K562 (cell line): ENCODE measurements around the gene UBXN11. TPM values are rescaled to one million over a fixed set of nuclear protein-coding genes. Genes with fewer than 3 reads are reported as not detected.
A peak's percentile ranks its signal among the peaks of the same experiment; 100 is the strongest.

ENCODE experiments used
- ATAC-seq: fragments of 200-7000 bp; cut with Tn5 transposase; 3 replicates; pipeline ENCODE4 v1.9.1; 2020; ENCODE audit warnings: moderate library complexity
- BruUV-seq: library from RNA; stranded (reverse); fragments of 400-500 nt; replicated peaks from 2 replicates; lab custom pipeline; 2021; lab: Mats Ljungman, UMichigan
- CTCF ChIA-PET: fragments of 300-600 bp; formaldehyde crosslinking; extraction: SDS; loops from one replicate; lab custom pipeline; 2021; ENCODE audit warnings: low intra/inter-chr PET ratio; lab: Yijun Ruan, JAX
- POLR2A ChIA-PET: fragments of 300-600, 350-650 bp; sonication (Branson Sonifier 250); formaldehyde crosslinking; extraction: SDS; loops from one replicate; lab custom pipeline; 2021; ENCODE audit warnings: antibody characterized with exemption, inconsistent platforms; lab: Yijun Ruan, JAX
- DNase-seq, 4 experiments: peaks; one replicate each; pipeline versions ENCODE4 v3.0.0 to v3.0.0-alpha.2; 2011 to 2018; ENCODE audit warnings: low spot score in 3 of 4, mixed read lengths in 3 of 4; ENCODE audit errors: extremely low read depth in 1 of 4
- FAIRE-seq: peaks from 2 replicates; lab custom pipeline; 2011; peaks lifted over from hg19 to GRCh38; lab: Jason Lieb, UNC
- H2AFZ ChIP-seq: 2 replicates; pipeline ENCODE4 v1.6.0; 2011; ENCODE audit warnings: low read depth, low read length, control low read depth, inconsistent platforms
- H3K27ac ChIP-seq: fragments of 200-600 bp; 3 replicates; pipeline ENCODE4 v1.8.0; 2011; ENCODE audit warnings: low read depth, mild to moderate bottlenecking, control low read depth, inconsistent platforms, low read length, moderate library complexity, mixed read lengths; ENCODE audit errors: extremely low read depth
- H3K27me3 ChIP-seq, 2 experiments: fragments of 300-600 bp in 1 of 2; 2 replicates in 1 of 2; 3 replicates in 1 of 2; pipeline versions ENCODE4 v1.6.0 to v1.8.0; 2011; ENCODE audit warnings: inconsistent platforms in 2 of 2, low read length in 2 of 2, mild to moderate bottlenecking in 1 of 2, mixed read lengths in 1 of 2, moderate library complexity in 1 of 2; ENCODE audit not compliant: control insufficient read depth in 2 of 2, insufficient read depth in 2 of 2
- H3K36me3 ChIP-seq: fragments of 300-600 bp; 3 replicates; pipeline ENCODE4 v1.8.0; 2011; ENCODE audit warnings: mild to moderate bottlenecking, low read length, inconsistent platforms; ENCODE audit not compliant: control insufficient read depth, insufficient read depth
- H3K4me1 ChIP-seq, 2 experiments: fragments of 200-600 bp in 1 of 2; replicated peaks in 1 of 2; 2 replicates in 1 of 2; 3 replicates in 1 of 2; pipeline versions ENCODE4 v1.5.1 to v1.8.0; 2011; ENCODE audit warnings: inconsistent platforms in 2 of 2, low read length in 2 of 2, mild to moderate bottlenecking in 1 of 2, mixed read lengths in 1 of 2, moderate library complexity in 1 of 2; ENCODE audit not compliant: control insufficient read depth in 2 of 2, insufficient read depth in 2 of 2
- H3K4me2 ChIP-seq: 2 replicates; pipeline ENCODE4 v1.6.1; 2011; ENCODE audit warnings: low read length, control low read depth, inconsistent platforms, mixed read lengths; ENCODE audit not compliant: insufficient read depth
- H3K4me3 ChIP-seq: fragments of 200-600 bp; sonication (generic), shearing (Covaris generic); 2 replicates; pipeline ENCODE4 v1.5.1; 2016; ENCODE audit warnings: control low read depth, inconsistent platforms
- H3K79me2 ChIP-seq: fragments of 200-600 bp; 3 replicates; pipeline ENCODE4 v1.8.0; 2011; ENCODE audit warnings: low read length, inconsistent platforms; ENCODE audit not compliant: control insufficient read depth, insufficient read depth
- H3K9ac ChIP-seq, 2 experiments: 2 replicates each; pipeline versions ENCODE4 v1.6.0 to v1.6.1; 2011; ENCODE audit warnings: low read depth in 2 of 2, low read length in 2 of 2, control low read depth in 1 of 2, inconsistent platforms in 1 of 2, mild to moderate bottlenecking in 1 of 2, mixed read lengths in 1 of 2; ENCODE audit not compliant: insufficient read depth in 1 of 2
- H3K9me1 ChIP-seq: one replicate; pipeline ENCODE4 v1.6.0; 2011; ENCODE audit warnings: inconsistent platforms, mild to moderate bottlenecking, low read length, moderate library complexity; ENCODE audit not compliant: control insufficient read depth, insufficient read depth
- H3K9me3 ChIP-seq: replicated peaks from 2 replicates; pipeline ENCODE4 v1.5.1; 2011; ENCODE audit warnings: low read depth, low read length, inconsistent platforms; ENCODE audit not compliant: control insufficient read depth, insufficient read depth
- H4K20me1 ChIP-seq: replicated peaks from 2 replicates; pipeline ENCODE4 v1.6.1; 2011; ENCODE audit warnings: low read length, inconsistent platforms, mixed read lengths; ENCODE audit not compliant: control insufficient read depth, insufficient read depth
- BRD4 ChIP-seq: fragments of 200-600 bp; sonication (generic); IDR thresholded peaks from 2 replicates; pipeline ENCODE4 v1.6.1; 2017; ENCODE audit warnings: inconsistent platforms
- CBFA2T3 ChIP-seq: fragments of 450-650 bp; IDR thresholded peaks from 2 replicates; pipeline ENCODE4 v1.6.1; 2017
- CEBPG ChIP-seq, 3 experiments: fragments of 200-800 bp in 1 of 3; sonication (Bioruptor generic) in 1 of 3; sonication (generic) in 1 of 3; formaldehyde crosslinking in 1 of 3; IDR thresholded peaks in 2 of 3; conservative IDR thresholded peaks in 1 of 3; 2 replicates each; pipeline versions ENCODE4 v1.6.1 to v1.8.0; 2016 to 2022; ENCODE audit warnings: missing compliant biosample characterization in 2 of 3, missing genetic modification characterization in 2 of 3, mild to moderate bottlenecking in 1 of 3, missing genetic modification reagents in 1 of 3
- FOS ChIP-seq: IDR thresholded peaks from 3 replicates; pipeline ENCODE4 v1.6.1; 2011; ENCODE audit not compliant: insufficient read length; ENCODE audit errors: extremely low read depth
- GATAD2A ChIP-seq: fragments of 450-650 bp; IDR thresholded peaks from 2 replicates; pipeline ENCODE4 v1.6.1; 2017
- L3MBTL2 ChIP-seq: fragments of 450-650 bp; IDR thresholded peaks from 2 replicates; pipeline ENCODE4 v1.6.1; 2016; ENCODE audit warnings: mild to moderate bottlenecking, moderate library complexity
- ZFPM2 ChIP-seq: fragments of 250-450 bp; sonication (Bioruptor Pico); IDR thresholded peaks from 2 replicates; pipeline ENCODE4 v1.5.1; 2022; ENCODE audit warnings: mild to moderate bottlenecking
- WGBS: fragments of 100-300 bp; shearing (Covaris generic); methylation state at CpG from one replicate; pipeline ENCODE4 v1.1.6; 2016; ENCODE audit warnings: low coverage, mixed read lengths; ENCODE audit not compliant: insufficient coverage; ENCODE audit errors: missing lambda C conversion rate; 5-methylcytosine and 5-hydroxymethylcytosine counted together
- in situ Hi-C: fragments of 300-500 bp; cut with MboI; formaldehyde crosslinking; loops from 4 replicates; pipeline ENCODE4 v1.15.0; 2018; ENCODE audit warnings: inconsistent platforms, mixed read lengths
- intact Hi-C: fragments of 100-400 bp; cut with micrococcal nuclease; formaldehyde crosslinking; loops from 2 replicates; pipeline ENCODE4 v1.14.2; 2022
- polyA plus RNA-seq, 8 experiments: library from polyadenylated mRNA; depleted of rRNA in 4 of 8; stranded (reverse) in 5 of 8; unstranded in 3 of 8; fragments of >200 nt; fragmentation: Nextera tagmentation in 2 of 8; fragmentation: Illumina TruSeq in 1 of 8; extraction: Ambion mirVana in 2 of 8; extraction: Trizol in 1 of 8; gene quantifications; 2 replicates each; pipeline versions ENCODE4 v1.2.1 to v1.2.3, GENCODE V29; 2011 to 2014; ENCODE audit warnings: inconsistent platforms in 1 of 8, missing spikeins in 1 of 8
- total RNA-seq, 7 experiments: library from RNA; depleted of rRNA in 6 of 7; stranded (reverse); fragments of >200 nt in 6 of 7; fragmentation: Illumina TruSeq in 2 of 7; extraction: Trizol in 2 of 7; gene quantifications; 2 replicates each; pipeline versions ENCODE4 v1.2.1 to v1.2.3, GENCODE V29; 2011 to 2021; ENCODE audit warnings: low replicate concordance in 1 of 7
- TF ChIP-seq, protein P1 (sequence below): sonication (generic); formaldehyde crosslinking; IDR thresholded peaks from 2 replicates; pipeline ENCODE4 v1.8.0; 2022; ENCODE audit warnings: mild to moderate bottlenecking, missing genetic modification reagents
- TF ChIP-seq, protein P2 (sequence below): fragments of 450-650 bp; formaldehyde crosslinking; IDR thresholded peaks from 2 replicates; pipeline ENCODE4 v1.4.0; 2022; ENCODE audit warnings: missing genetic modification characterization
- TF ChIP-seq, protein P3 (sequence below), 2 experiments: fragments of 450-650 bp; formaldehyde crosslinking in 1 of 2; IDR thresholded peaks; 2 replicates each; pipeline versions ENCODE4 v1.4.0 to v1.6.1; 2014 to 2020; ENCODE audit warnings: mild to moderate bottlenecking in 2 of 2, borderline replicate concordance in 1 of 2, low read depth in 1 of 2

The UBXN11 gene
- total and polyA plus RNA-seq, 9 of the 15 experiments (the other 6 are each of a cell fraction or from before 2014, with no cell fraction given) = 0.48 to 34.3 (median 11.3) TPM

DNA sequence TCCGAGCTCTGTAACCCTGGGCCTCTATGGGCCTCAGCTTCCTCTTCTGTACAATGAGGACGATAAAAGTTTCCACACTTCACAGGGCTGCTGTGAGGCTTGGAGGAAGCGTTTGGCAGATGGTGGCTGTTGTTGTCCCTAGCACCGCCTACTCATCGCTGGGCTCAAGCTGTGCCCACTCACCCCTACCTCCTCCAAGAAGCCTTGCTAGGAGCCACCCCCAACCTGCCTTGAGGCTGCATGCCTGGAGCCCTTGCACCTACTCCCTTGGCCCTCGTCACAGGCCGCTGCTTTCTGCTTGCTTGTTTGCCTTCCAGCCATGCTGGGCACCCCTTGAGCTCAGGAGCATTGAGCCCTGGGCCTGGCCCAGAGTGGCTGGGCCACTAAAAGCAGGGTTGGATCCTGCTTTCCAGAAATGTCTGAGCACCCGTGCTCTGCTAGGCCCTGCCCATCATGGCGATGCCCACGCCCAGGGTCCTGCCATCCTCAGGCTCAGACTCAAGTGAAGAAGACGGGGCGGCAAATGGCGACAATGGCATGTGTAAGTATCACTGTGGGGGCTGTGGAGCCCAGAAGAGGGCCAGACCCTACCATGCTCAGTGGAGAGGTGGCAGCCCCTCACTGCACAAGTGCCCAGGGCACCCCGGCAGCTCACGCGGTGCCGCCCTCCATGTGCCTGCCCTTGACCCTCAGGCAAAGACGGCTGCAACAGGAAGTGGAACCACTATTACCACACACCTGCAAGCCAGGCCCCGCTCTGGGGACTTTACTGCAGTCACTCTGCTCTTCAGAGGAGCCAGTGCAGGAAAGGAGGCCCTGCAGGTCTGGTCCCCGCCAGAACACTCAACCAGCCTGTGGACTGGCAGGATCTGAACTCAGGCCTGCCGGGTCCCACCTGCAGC lies 17.0 kb downstream of the UBXN11 start:
- H3K9me1 ChIP-seq = no peaks in the 10 kb centered on the region
- FAIRE-seq (no peak), DNase-seq (peak in 1 of 4 experiments; percentile 14), ATAC-seq (no peak)
- H3K9ac ChIP-seq = peak overlapping the region; percentile 32 to 85
- intact Hi-C loops = no loop called here
- WGBS = 90% methylated on average over 20 of the region's 21 CpGs
- peaks cover 5% of the 10 kb centered on the region; the same call in 1 of the 3 replicates for H3K36me3 ChIP-seq
- ChIA-PET POLR2A (interaction anchor here (0.6 to 2.0 kb wide), 11 partner anchors 10 to 189 kb away, joined by 3 to 10 read pairs (median 3); partner anchors contain the start of genes CD52, SH3BGRL3 and UBXN11), CTCF (interaction anchor here (0.5 to 1.6 kb wide), 2 partner anchors 10 to 310 kb away, joined by 3 read pairs; partner anchors contain the start of gene SH3BGRL3)
- no peak overlapping the region for H3K4me3 ChIP-seq
- H3K27me3 ChIP-seq = no peaks in the 10 kb centered on the region
- peak overlapping the region; percentile 2; the same call in 1 of the 2 replicates for H3K4me2 ChIP-seq
- no peaks in the 10 kb centered on the region for H3K9me3 ChIP-seq
- in situ Hi-C loops = loop anchor here (5.0 kb wide), 1 partner anchor 33 kb away; no protein-coding TSS in a partner anchor
- H3K79me2 ChIP-seq = no peaks in the 10 kb centered on the region
- no TSS peak for BruUV-seq
- no peaks in the 10 kb centered on the region for H4K20me1 ChIP-seq
- peaks cover 54 to 71% of the 10 kb centered on the region in 2 experiments for H3K4me1 ChIP-seq
- peak overlapping the region; percentile 69; the same call in 2 of the 3 replicates for H3K27ac ChIP-seq
- H2AFZ ChIP-seq = 0 out of 2 replicates have a peak overlapping the region, but pooled peaks have one; percentile 5
- TF ChIP-seq L3MBTL2 = no peak
- TF ChIP-seq, protein P1, sequence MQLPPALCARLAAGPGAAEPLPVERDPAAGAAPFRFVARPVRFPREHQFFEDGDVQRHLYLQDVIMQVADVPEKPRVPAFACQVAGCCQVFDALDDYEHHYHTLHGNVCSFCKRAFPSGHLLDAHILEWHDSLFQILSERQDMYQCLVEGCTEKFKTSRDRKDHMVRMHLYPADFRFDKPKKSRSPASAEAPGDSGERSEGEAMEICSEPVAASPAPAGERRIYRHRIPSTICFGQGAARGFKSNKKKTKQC (CRISPR knock-in tag) = no peak
- TF ChIP-seq FOS = no peak
- 0 out of 2 replicates have a peak, but pooled peaks have one; percentile 17 for TF ChIP-seq CEBPG (CRISPR knock-in tag; IDR thresholded peaks at IDR 0.05)
- TF ChIP-seq CEBPG (tag; conservative IDR thresholded peaks at IDR 0.05 in 1 of 2, IDR thresholded peaks at IDR 0.05 in 1 of 2) = no peak
- TF ChIP-seq, protein P2, sequence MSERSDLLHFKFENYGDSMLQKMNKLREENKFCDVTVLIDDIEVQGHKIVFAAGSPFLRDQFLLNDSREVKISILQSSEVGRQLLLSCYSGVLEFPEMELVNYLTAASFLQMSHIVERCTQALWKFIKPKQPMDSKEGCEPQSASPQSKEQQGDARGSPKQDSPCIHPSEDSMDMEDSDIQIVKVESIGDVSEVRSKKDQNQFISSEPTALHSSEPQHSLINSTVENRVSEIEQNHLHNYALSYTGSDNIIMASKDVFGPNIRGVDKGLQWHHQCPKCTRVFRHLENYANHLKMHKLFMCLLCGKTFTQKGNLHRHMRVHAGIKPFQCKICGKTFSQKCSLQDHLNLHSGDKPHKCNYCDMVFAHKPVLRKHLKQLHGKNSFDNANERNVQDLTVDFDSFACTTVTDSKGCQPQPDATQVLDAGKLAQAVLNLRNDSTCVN (CRISPR knock-in tag) = no peak
- TF ChIP-seq BRD4 = no peak
- no peak for TF ChIP-seq CBFA2T3
- TF ChIP-seq, protein P3, sequence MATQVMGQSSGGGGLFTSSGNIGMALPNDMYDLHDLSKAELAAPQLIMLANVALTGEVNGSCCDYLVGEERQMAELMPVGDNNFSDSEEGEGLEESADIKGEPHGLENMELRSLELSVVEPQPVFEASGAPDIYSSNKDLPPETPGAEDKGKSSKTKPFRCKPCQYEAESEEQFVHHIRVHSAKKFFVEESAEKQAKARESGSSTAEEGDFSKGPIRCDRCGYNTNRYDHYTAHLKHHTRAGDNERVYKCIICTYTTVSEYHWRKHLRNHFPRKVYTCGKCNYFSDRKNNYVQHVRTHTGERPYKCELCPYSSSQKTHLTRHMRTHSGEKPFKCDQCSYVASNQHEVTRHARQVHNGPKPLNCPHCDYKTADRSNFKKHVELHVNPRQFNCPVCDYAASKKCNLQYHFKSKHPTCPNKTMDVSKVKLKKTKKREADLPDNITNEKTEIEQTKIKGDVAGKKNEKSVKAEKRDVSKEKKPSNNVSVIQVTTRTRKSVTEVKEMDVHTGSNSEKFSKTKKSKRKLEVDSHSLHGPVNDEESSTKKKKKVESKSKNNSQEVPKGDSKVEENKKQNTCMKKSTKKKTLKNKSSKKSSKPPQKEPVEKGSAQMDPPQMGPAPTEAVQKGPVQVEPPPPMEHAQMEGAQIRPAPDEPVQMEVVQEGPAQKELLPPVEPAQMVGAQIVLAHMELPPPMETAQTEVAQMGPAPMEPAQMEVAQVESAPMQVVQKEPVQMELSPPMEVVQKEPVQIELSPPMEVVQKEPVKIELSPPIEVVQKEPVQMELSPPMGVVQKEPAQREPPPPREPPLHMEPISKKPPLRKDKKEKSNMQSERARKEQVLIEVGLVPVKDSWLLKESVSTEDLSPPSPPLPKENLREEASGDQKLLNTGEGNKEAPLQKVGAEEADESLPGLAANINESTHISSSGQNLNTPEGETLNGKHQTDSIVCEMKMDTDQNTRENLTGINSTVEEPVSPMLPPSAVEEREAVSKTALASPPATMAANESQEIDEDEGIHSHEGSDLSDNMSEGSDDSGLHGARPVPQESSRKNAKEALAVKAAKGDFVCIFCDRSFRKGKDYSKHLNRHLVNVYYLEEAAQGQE (IDR thresholded peaks at IDR 0.05; ENCODE audit: borderline replicate concordance) = no peak
- TF ChIP-seq, protein P3 (CRISPR knock-in tag; IDR thresholded peaks at IDR 0.05; ENCODE audit: low read depth) = no peak
- no peak for TF ChIP-seq ZFPM2 (CRISPR knock-in tag)
- TF ChIP-seq GATAD2A = no peak
